Large intestine (tissue), 12 donors: Measurements from ENCODE around the gene PSMB5. TPM values are rescaled to one million over a fixed set of nuclear protein-coding genes. Genes with fewer than 3 reads are reported as not detected.
A peak's percentile ranks its signal among the peaks of the same experiment; 100 is the strongest.

Experiments used
- DNase-seq, 2 donors: peaks; one replicate each; pipeline versions ENCODE4 v3.0.0 to v3.0.0-alpha.2; 2013
- H3K27ac ChIP-seq: one replicate; pipeline ENCODE4 v1.5.1; 2013; ENCODE audit warnings: low read length
- H3K27me3 ChIP-seq: 2 replicates; pipeline ENCODE4 v1.6.1; 2013; ENCODE audit warnings: low read length; ENCODE audit not compliant: control insufficient read depth, insufficient read depth
- H3K36me3 ChIP-seq: 2 replicates; pipeline ENCODE4 v1.6.1; 2013; ENCODE audit warnings: low read length; ENCODE audit not compliant: control insufficient read depth, insufficient read depth
- H3K4me1 ChIP-seq: one replicate; pipeline ENCODE4 v1.6.1; 2013; ENCODE audit warnings: low read length; ENCODE audit not compliant: control insufficient read depth, insufficient read depth
- H3K4me3 ChIP-seq: one replicate; pipeline ENCODE4 v1.5.1; 2013; ENCODE audit warnings: low read length
- H3K9me3 ChIP-seq: one replicate; pipeline ENCODE4 v1.6.1; 2013; ENCODE audit warnings: mild to moderate bottlenecking, low read depth, low read length, moderate library complexity; ENCODE audit not compliant: control insufficient read depth
- WGBS: methylation state at CpG from one replicate; pipeline ENCODE4 v1.1.5; 2013; ENCODE audit warnings: low lambda C conversion rate; ENCODE audit not compliant: insufficient coverage; 5-methylcytosine and 5-hydroxymethylcytosine counted together
- long read RNA-seq, 11 donors: transcript quantifications; one replicate each; lab custom pipeline, GENCODE V29; 2026
- polyA plus RNA-seq: library from polyadenylated mRNA; unstranded; fragments of 120-200 nt; gene quantifications from one replicate; pipeline ENCODE4 v1.2.1, GENCODE V29; 2013

PSMB5 gene
- 112 TPM for polyA plus RNA-seq
- long read RNA-seq, donor 1, transcript PSMB5-202 (3 exons, 1,294 nt): major isoform, 56 of 83 reads
- long read RNA-seq, donor 1, partial matches to known transcripts: 23 of 83 reads
- long read RNA-seq, donor 1, other reads (novel, unspliced or antisense): 0 of 83 reads
- long read RNA-seq, donor 2, transcript PSMB5-202 (3 exons, 1,294 nt): major isoform, 115 of 184 reads
- long read RNA-seq, donor 2, partial matches to known transcripts: 57 of 184 reads
- long read RNA-seq, donor 2, other reads (novel, unspliced or antisense): 0 of 184 reads
- long read RNA-seq, donor 3: 0 reads
- long read RNA-seq, donor 4, transcript PSMB5-202 (3 exons, 1,294 nt): major isoform, 10 of 18 reads
- long read RNA-seq, donor 4, partial matches to known transcripts: 8 of 18 reads
- long read RNA-seq, donor 4, other reads (novel, unspliced or antisense): 0 of 18 reads
- long read RNA-seq, donor 5, transcript PSMB5-202 (3 exons, 1,294 nt): major isoform, 64 of 94 reads
- long read RNA-seq, donor 5, partial matches to known transcripts: 25 of 94 reads
- long read RNA-seq, donor 5, other reads (novel, unspliced or antisense): 0 of 94 reads
- long read RNA-seq, donor 6, transcript PSMB5-202 (3 exons, 1,294 nt): major isoform, 70 of 114 reads
- long read RNA-seq, donor 6, partial matches to known transcripts: 29 of 114 reads
- long read RNA-seq, donor 6, other reads (novel, unspliced or antisense): 5 of 114 reads
- long read RNA-seq, donor 7, transcript PSMB5-202 (3 exons, 1,294 nt): major isoform, 54 of 78 reads
- long read RNA-seq, donor 7, partial matches to known transcripts: 12 of 78 reads
- long read RNA-seq, donor 7, other reads (novel, unspliced or antisense): 8 of 78 reads
- long read RNA-seq, donor 8, transcript PSMB5-202 (3 exons, 1,294 nt): major isoform, 135 of 238 reads
- long read RNA-seq, donor 8, transcript PSMB5-205 (4 exons, 1,117 nt): minor isoform, 6 of 238 reads
- long read RNA-seq, donor 8, partial matches to known transcripts: 82 of 238 reads
- long read RNA-seq, donor 8, other reads (novel, unspliced or antisense): 10 of 238 reads
- long read RNA-seq, donor 9, transcript PSMB5-202 (3 exons, 1,294 nt): major isoform, 114 of 169 reads
- long read RNA-seq, donor 9, partial matches to known transcripts: 50 of 169 reads
- long read RNA-seq, donor 9, other reads (novel, unspliced or antisense): 0 of 169 reads
- long read RNA-seq, donor 10, transcript PSMB5-202 (3 exons, 1,294 nt): major isoform, 107 of 181 reads
- long read RNA-seq, donor 10, transcript PSMB5-206 (3 exons, 444 nt): minor isoform, 7 of 181 reads
- long read RNA-seq, donor 10, partial matches to known transcripts: 62 of 181 reads
- long read RNA-seq, donor 10, other reads (novel, unspliced or antisense): 0 of 181 reads
- long read RNA-seq, donor 11, transcript PSMB5-202 (3 exons, 1,294 nt): major isoform, 75 of 111 reads
- long read RNA-seq, donor 11, partial matches to known transcripts: 27 of 111 reads
- long read RNA-seq, donor 11, other reads (novel, unspliced or antisense): 0 of 111 reads

DNA sequence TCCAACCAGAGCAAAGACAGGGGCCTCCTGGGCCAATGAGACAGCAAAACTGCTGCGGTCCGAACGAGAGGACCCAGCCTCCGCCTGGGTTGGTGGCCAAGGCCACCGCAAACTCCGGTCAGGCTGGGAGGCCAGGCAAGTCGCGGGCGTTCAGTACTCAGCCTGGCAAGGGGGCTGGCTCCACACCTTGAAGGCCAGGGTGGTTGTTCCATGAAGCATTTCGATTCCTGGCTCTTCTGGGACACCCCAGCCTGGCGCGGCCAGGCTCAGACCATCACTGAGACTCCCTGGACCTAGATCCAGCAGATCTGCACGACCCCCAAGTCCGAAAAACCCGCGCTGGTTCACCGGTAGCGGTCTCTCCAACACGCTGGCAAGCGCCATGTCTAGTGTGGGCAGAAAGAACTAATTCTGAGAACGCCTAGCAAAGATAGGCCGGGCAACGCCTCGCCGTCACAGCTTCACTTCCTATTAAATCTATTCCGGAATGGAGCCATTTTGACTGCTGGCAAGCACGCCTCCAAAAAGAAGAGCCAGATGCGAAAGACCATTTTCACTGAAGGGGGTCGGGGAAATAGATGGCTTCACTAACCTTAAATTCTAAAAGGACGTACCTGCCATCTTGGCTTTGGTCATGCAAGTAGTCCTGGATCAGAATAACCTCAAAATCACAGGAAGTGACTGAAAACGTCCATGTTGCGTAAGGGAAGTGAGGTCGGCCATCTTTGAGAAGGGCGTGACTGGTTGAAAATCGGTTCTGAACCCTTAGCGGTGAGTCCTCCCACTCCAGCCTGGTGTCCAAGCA lies at the start of gene PSMB5:
Gene PSMB5, minus strand, starts transcription at position 403 of the 805 bp plus-strand sequence. Its CDS starts 19 bp downstream, at position 384.
- Histone ChIP-seq H3K4me1 (peaks cover 10% of the 10 kb centered on the region), H3K27ac (peak within 1 kb of the TSS; percentile 89), H3K4me3 (peak within 1 kb of the TSS; percentile 91), H3K9me3 (no peaks in the 10 kb centered on the region), H3K36me3 (peaks cover 29% of the 10 kb centered on the region), H3K27me3 (no peaks in the 10 kb centered on the region)
- no CpG with 5 or more reads among the region's 36 CpGs for WGBS
- peak; percentile 92 to 98 for DNase-seq

- Histone ChIP-seq H3K36me3 (peaks cover 84% of the 10 kb centered on the region), H3K9me3 (no peaks in the 10 kb centered on the region), H3K4me1 (peaks cover 27% of the 10 kb centered on the region), H3K27ac (no peak overlapping the region), H3K27me3 (no peaks in the 10 kb centered on the region), H3K4me3 (no peak overlapping the region)
- 100% methylated on average over 1 of the region's 1 CpG for WGBS
- DNase-seq: no peak
These were observed 45.8 kb upstream of the PSMB5 start for GRCh38 chr14:23080474-23080873.

GRCh38 chr14:23079716-23080115 lies 45.0 kb upstream of the PSMB5 start:
- Histone ChIP-seq H3K27ac (peak overlapping the region; percentile 97), H3K36me3 (peaks cover 85% of the 10 kb centered on the region), H3K9me3 (no peaks in the 10 kb centered on the region), H3K27me3 (no peaks in the 10 kb centered on the region), H3K4me1 (peaks cover 30% of the 10 kb centered on the region), H3K4me3 (no peak overlapping the region)
- no peak for DNase-seq
- WGBS: no CpG with 5 or more reads among the region's 2 CpGs

- no peaks in the 10 kb centered on the region for H3K9me3 ChIP-seq
- peak overlapping the region; percentile 97 for H3K27ac ChIP-seq
- no CpG with 5 or more reads among the region's 2 CpGs for WGBS
- DNase-seq: peak; percentile 92 to 94
- H3K36me3 ChIP-seq: peaks cover 87% of the 10 kb centered on the region
- H3K4me1 ChIP-seq: peaks cover 30% of the 10 kb centered on the region
- no peak overlapping the region for H3K4me3 ChIP-seq
- no peaks in the 10 kb centered on the region for H3K27me3 ChIP-seq
These were observed 44.0 kb upstream of the PSMB5 start for GRCh38 chr14:23078692-23079116.

GRCh38 chr14:23077962-23078361 lies 43.3 kb upstream of the PSMB5 start:
- H3K4me1 ChIP-seq: peaks cover 32% of the 10 kb centered on the region
- no peak for DNase-seq
- peaks cover 88% of the 10 kb centered on the region for H3K36me3 ChIP-seq
- no peaks in the 10 kb centered on the region for H3K9me3 ChIP-seq
- H3K4me3 ChIP-seq: no peak overlapping the region
- WGBS: no CpG with 5 or more reads among the region's 5 CpGs
- H3K27me3 ChIP-seq: no peaks in the 10 kb centered on the region
- H3K27ac ChIP-seq: peak overlapping the region; percentile 86

GRCh38 chr14:23076785-23077408 lies 42.2 kb upstream of the PSMB5 start:
- Histone ChIP-seq H3K9me3 (no peaks in the 10 kb centered on the region), H3K4me3 (no peak overlapping the region), H3K4me1 (peaks cover 43% of the 10 kb centered on the region), H3K27ac (peak overlapping the region; percentile 86), H3K36me3 (peaks cover 89% of the 10 kb centered on the region), H3K27me3 (no peaks in the 10 kb centered on the region)
- no peak for DNase-seq
- WGBS: 100% methylated on average over 1 of the region's 5 CpGs

- H3K4me3 ChIP-seq: no peak overlapping the region
- H3K27me3 ChIP-seq: no peaks in the 10 kb centered on the region
- H3K36me3 ChIP-seq: peaks cover 71% of the 10 kb centered on the region
- peak overlapping the region; percentile 86 for H3K27ac ChIP-seq
- WGBS: 100% methylated on average over 1 of the region's 1 CpG
- no peak for DNase-seq
- peaks cover 57% of the 10 kb centered on the region for H3K4me1 ChIP-seq
- H3K9me3 ChIP-seq: no peaks in the 10 kb centered on the region
These were observed 40.2 kb upstream of the PSMB5 start for GRCh38 chr14:23074906-23075305.

GRCh38 chr14:23071921-23072539 lies 37.3 kb upstream of the PSMB5 start:
- peak; percentile 43 to 72 for DNase-seq
- WGBS: 17% methylated on average over 1 of the region's 5 CpGs
- peaks cover 71% of the 10 kb centered on the region for H3K36me3 ChIP-seq
- peak overlapping the region; percentile 84 for H3K27ac ChIP-seq
- no peaks in the 10 kb centered on the region for H3K9me3 ChIP-seq
- H3K4me1 ChIP-seq: peaks cover 43% of the 10 kb centered on the region
- H3K4me3 ChIP-seq: peak overlapping the region; percentile 81
- no peaks in the 10 kb centered on the region for H3K27me3 ChIP-seq
